ENCODE results near the gene ACTR1A.
A peak's percentile ranks its signal among the peaks of the same experiment; 100 is the strongest.
"Not testable (repeated sequence)": the region's sequence is repeated elsewhere in the genome, so short reads cannot be mapped to it uniquely, and the experiment has no call there.

The ACTR1A gene

GRCh38 chr10:102455893-102456471 is 46.5 kb downstream of the ACTR1A start:
- TF ChIP-seq MYC (IDR thresholded peaks at IDR 0.05; ENCODE audit: low read depth, low read length) (no peak), CTCF (IDR thresholded peaks at IDR 0.05; ENCODE audit: low read depth, low read length) (no peak), MAX (IDR thresholded peaks at IDR 0.05; ENCODE audit: low read depth, low read length) (no peak), POLR2A (IDR thresholded peaks at IDR 0.05; ENCODE audit: extremely low read depth, insufficient read length) (no peak)
- peak; percentile 57 for DNase-seq (ENCODE audit: low read depth)
- H3K4me3 ChIP-seq (ENCODE audit: low read depth, low read length): no peak overlapping the region

GRCh38 chr10:102454662-102455487 is 47.6 kb downstream of the ACTR1A start:
- not testable (repeated sequence) for DNase-seq (ENCODE audit: low read depth); H3K4me3 ChIP-seq (ENCODE audit: low read depth, low read length)

GRCh38 chr10:102453502-102453901 is 49.0 kb downstream of the ACTR1A start:
- H3K4me3 ChIP-seq (ENCODE audit: low read depth, low read length): no peak overlapping the region
- no peak for TF ChIP-seq MYC (IDR thresholded peaks at IDR 0.05; ENCODE audit: low read depth, low read length)
- TF ChIP-seq CTCF (IDR thresholded peaks at IDR 0.05; ENCODE audit: low read depth, low read length): no peak
- TF ChIP-seq POLR2A (IDR thresholded peaks at IDR 0.05; ENCODE audit: extremely low read depth, insufficient read length): no peak
- TF ChIP-seq MAX (IDR thresholded peaks at IDR 0.05; ENCODE audit: low read depth, low read length): no peak
- no peak for DNase-seq (ENCODE audit: low read depth)

- TF ChIP-seq MAX (IDR thresholded peaks at IDR 0.05; ENCODE audit: low read depth, low read length) (no peak), POLR2A (IDR thresholded peaks at IDR 0.05; ENCODE audit: extremely low read depth, insufficient read length) (no peak), MYC (IDR thresholded peaks at IDR 0.05; ENCODE audit: low read depth, low read length) (no peak), CTCF (IDR thresholded peaks at IDR 0.05; ENCODE audit: low read depth, low read length) (no peak)
- no peak overlapping the region for H3K4me3 ChIP-seq (ENCODE audit: low read depth, low read length)
- DNase-seq (ENCODE audit: low read depth): peak; percentile 84
Measured at GRCh38 chr10:102452672-102453340, 49.7 kb downstream of the ACTR1A start.

GRCh38 chr10:102451105-102451969 is 51.2 kb downstream of the ACTR1A start, which contains the start of gene C10orf95:
TSS of gene C10orf95 (minus strand) at chr10:102451543. CDS start at chr10:102451093, 450 bp downstream.
- no peak for TF ChIP-seq MAX (IDR thresholded peaks at IDR 0.05; ENCODE audit: low read depth, low read length)
- TF ChIP-seq CTCF (IDR thresholded peaks at IDR 0.05; ENCODE audit: low read depth, low read length): no peak
- TF ChIP-seq MYC (IDR thresholded peaks at IDR 0.05; ENCODE audit: low read depth, low read length): no peak
- no peak for TF ChIP-seq POLR2A (IDR thresholded peaks at IDR 0.05; ENCODE audit: extremely low read depth, insufficient read length)
- peak within 1 kb of the TSS; percentile 81 for H3K4me3 ChIP-seq (ENCODE audit: low read depth, low read length)
- DNase-seq (ENCODE audit: low read depth): no peak

Data from NB4 (cell line).